Vagina (tissue), 2 donors: ENCODE results near the gene KLF6. TPM values are rescaled to one million over a fixed set of nuclear protein-coding genes. Genes with fewer than 3 reads are reported as not detected.

Experiments used
- DNase-seq, 2 donors: peaks; one replicate each; pipeline ENCODE4 v3.0.0-alpha.2; 2017; ENCODE audit errors: extremely low spot score in 2 of 2
- H3K27ac ChIP-seq: fragments of 200-600 bp; sonication (generic); one replicate; pipeline ENCODE4 v1.5.1; 2019
- H3K27me3 ChIP-seq: fragments of 200-600 bp; sonication (generic); one replicate; pipeline ENCODE4 v1.5.1; 2019
- H3K36me3 ChIP-seq, 2 donors: fragments of 200-600 bp; sonication (generic); one replicate each; pipeline ENCODE4 v1.5.1; 2017 to 2019
- H3K4me1 ChIP-seq: fragments of 200-600 bp; sonication (generic); one replicate; pipeline ENCODE4 v1.5.1; 2019
- H3K4me3 ChIP-seq, 2 donors: fragments of 200-600 bp; sonication (generic); 1 replicate in 1 of 2; 2 replicates in 1 of 2; pipeline ENCODE4 v1.5.1; 2016 to 2019
- H3K9me3 ChIP-seq: fragments of 200-600 bp; sonication (generic); one replicate; pipeline ENCODE4 v1.5.1; 2019
- CTCF ChIP-seq, 3 experiments: fragments of 450-650 bp in 2 of 3; fragments of 200-600 bp in 1 of 3; sonication (generic) in 1 of 3; IDR thresholded peaks; one replicate each; pipeline ENCODE4 v1.5.1; 2017 to 2019; ENCODE audit warnings: antibody characterized with exemption in 3 of 3, mild to moderate bottlenecking in 2 of 3, moderate library complexity in 2 of 3
- POLR2A ChIP-seq, 2 donors: fragments of 450-650 bp; IDR thresholded peaks; one replicate each; pipeline ENCODE4 v1.6.1; 2017; ENCODE audit warnings: antibody characterized with exemption in 2 of 2, mild to moderate bottlenecking in 2 of 2, moderate library complexity in 2 of 2
- POLR2AphosphoS5 ChIP-seq, 2 donors: sonication (generic); formaldehyde crosslinking; IDR thresholded peaks; one replicate each; pipeline ENCODE4 v1.9.0; 2017; ENCODE audit warnings: antibody characterized with exemption in 2 of 2, mild to moderate bottlenecking in 2 of 2, low read depth in 1 of 2; ENCODE audit not compliant: insufficient read depth in 1 of 2
- intact Hi-C: fragments of 100-400 bp; cut with DNase I; formaldehyde crosslinking; loops from one replicate; pipeline ENCODE4 v1.15.1; 2023
- total RNA-seq: library from RNA; depleted of rRNA; stranded (reverse); fragments of >200 nt; gene quantifications from one replicate; pipeline ENCODE4 v1.2.3, GENCODE V29; 2016

The KLF6 gene
- total RNA-seq, 1 donor from 2014 or later = 145 TPM

- no peak overlapping the region for H3K4me3 ChIP-seq
- no peak for TF ChIP-seq POLR2AphosphoS5 (IDR thresholded peaks at IDR 0.05; ENCODE audit: insufficient read depth in 1 of 2, low read depth in 1 of 2)
- no peak for TF ChIP-seq CTCF (IDR thresholded peaks at IDR 0.05)
- no peak for TF ChIP-seq POLR2A (IDR thresholded peaks at IDR 0.05)
- no peak overlapping the region for H3K27ac ChIP-seq
- H3K4me1 ChIP-seq = peaks cover 17% of the 10 kb centered on the region
- no peaks in the 10 kb centered on the region for H3K9me3 ChIP-seq
- H3K36me3 ChIP-seq = no peaks in the 10 kb centered on the region
- no peak for DNase-seq
- H3K27me3 ChIP-seq = no peaks in the 10 kb centered on the region
- intact Hi-C loops = no loop called here
Measured at GRCh38 chr10:3831608-3832007, 46.6 kb upstream of the KLF6 start.

GRCh38 chr10:3830946-3831345 lies 45.9 kb upstream of the KLF6 start:
- no peaks in the 10 kb centered on the region for H3K27me3 ChIP-seq
- no peaks in the 10 kb centered on the region for H3K9me3 ChIP-seq
- intact Hi-C loops = no loop called here
- peaks cover 17% of the 10 kb centered on the region for H3K4me1 ChIP-seq
- TF ChIP-seq POLR2A (IDR thresholded peaks at IDR 0.05) (no peak), CTCF (IDR thresholded peaks at IDR 0.05) (no peak), POLR2AphosphoS5 (IDR thresholded peaks at IDR 0.05; ENCODE audit: insufficient read depth in 1 of 2, low read depth in 1 of 2) (no peak)
- no peak overlapping the region for H3K4me3 ChIP-seq
- no peak overlapping the region for H3K27ac ChIP-seq
- DNase-seq = no peak
- H3K36me3 ChIP-seq = no peaks in the 10 kb centered on the region

- intact Hi-C loops = no loop called here
Measured at GRCh38 chr10:3829156-3830050, 44.4 kb upstream of the KLF6 start.

GRCh38 chr10:3828404-3829155 lies 43.6 kb upstream of the KLF6 start:
- Histone ChIP-seq H3K36me3 (no peaks in the 10 kb centered on the region), H3K4me3 (peak overlapping the region; percentile 44 to 48), H3K4me1 (peaks cover 23% of the 10 kb centered on the region), H3K9me3 (no peaks in the 10 kb centered on the region), H3K27me3 (no peaks in the 10 kb centered on the region), H3K27ac (peak overlapping the region; percentile 87)
- no peak for DNase-seq
- peak in 1 of 2 donors; percentile 90 for TF ChIP-seq POLR2AphosphoS5 (IDR thresholded peaks at IDR 0.05; ENCODE audit: insufficient read depth in 1 of 2, low read depth in 1 of 2)
- no peak for TF ChIP-seq POLR2A (IDR thresholded peaks at IDR 0.05)
- TF ChIP-seq CTCF (IDR thresholded peaks at IDR 0.05) = no peak
- intact Hi-C loops = no loop called here

More at GRCh38 chr10:3829156-3830050, 44.4 kb upstream of the KLF6 start:
- Histone ChIP-seq H3K9me3 (no peaks in the 10 kb centered on the region), H3K27ac (peak overlapping the region; percentile 87), H3K36me3 (no peaks in the 10 kb centered on the region), H3K4me3 (peak overlapping the region; percentile 44 to 48), H3K4me1 (peaks cover 23% of the 10 kb centered on the region), H3K27me3 (no peaks in the 10 kb centered on the region)
- no peak for DNase-seq
- TF ChIP-seq CTCF (IDR thresholded peaks at IDR 0.05) (no peak), POLR2AphosphoS5 (IDR thresholded peaks at IDR 0.05; ENCODE audit: insufficient read depth in 1 of 2, low read depth in 1 of 2) (no peak), POLR2A (IDR thresholded peaks at IDR 0.05) (no peak)
